SIG-M5 (cell line): ENCODE data around the gene DEPDC7.
"Not testable (repeated sequence)": the region's sequence is repeated elsewhere in the genome, so short reads cannot be mapped to it uniquely, and the experiment has no call there.

ENCODE experiments used
- DNase-seq: peaks from one replicate; lab custom pipeline; 2025; lab: John Stamatoyannopoulos, UW

The DEPDC7 gene

GRCh38 chr11:33025339-33025722, 9.7 kb downstream of the DEPDC7 start:
- DNase-seq = no peak

- DNase-seq = no peak
Measured at GRCh38 chr11:33027233-33027632, 11.6 kb downstream of the DEPDC7 start.

GRCh38 chr11:33027846-33028536, 12.3 kb downstream of the DEPDC7 start:
- no peak for DNase-seq

- DNase-seq = no peak
Measured at GRCh38 chr11:33028537-33028914, 12.8 kb downstream of the DEPDC7 start.

- DNase-seq = not testable (repeated sequence)
Measured at GRCh38 chr11:33029218-33029617, 13.5 kb downstream of the DEPDC7 start.

- no peak for DNase-seq
Measured at GRCh38 chr11:33033493-33033892, 17.8 kb downstream of the DEPDC7 start.

GRCh38 chr11:33035011-33035410, 19.3 kb downstream of the DEPDC7 start:
- DNase-seq = no peak

GRCh38 chr11:33039274-33040032, 23.8 kb downstream of the DEPDC7 start, which contains the start of gene TCP11L1:
Gene TCP11L1, plus strand, starts transcription at chr11:33039572. Its CDS starts 4,202 bp downstream, at chr11:33043774.
- no peak for DNase-seq

- DNase-seq = no peak
Measured at GRCh38 chr11:33040033-33040861, 24.6 kb downstream of the DEPDC7 start.

GRCh38 chr11:33040862-33041453, 25.3 kb downstream of the DEPDC7 start:
- DNase-seq = no peak

- no peak for DNase-seq
Measured at GRCh38 chr11:33043221-33043830, 27.6 kb downstream of the DEPDC7 start.

GRCh38 chr11:33044285-33044756, 28.6 kb downstream of the DEPDC7 start:
- DNase-seq = no peak

- DNase-seq = no peak
Measured at GRCh38 chr11:33045551-33046255, 30.0 kb downstream of the DEPDC7 start.

- DNase-seq = not testable (repeated sequence)
Measured at GRCh38 chr11:33048701-33049100, 33.0 kb downstream of the DEPDC7 start.

GRCh38 chr11:33049565-33050408, 34.1 kb downstream of the DEPDC7 start:
- not testable (repeated sequence) for DNase-seq

GRCh38 chr11:33052231-33052630, 36.6 kb downstream of the DEPDC7 start:
- no peak for DNase-seq

GRCh38 chr11:33055375-33055774, 39.7 kb downstream of the DEPDC7 start:
- DNase-seq = no peak

- DNase-seq = no peak
Measured at GRCh38 chr11:33057284-33057683, 41.6 kb downstream of the DEPDC7 start.

GRCh38 chr11:33059331-33060007, 43.8 kb downstream of the DEPDC7 start:
- no peak for DNase-seq
